A549 (cell line): ENCODE data around the gene CCNQ. TPM values are rescaled to one million over a fixed set of nuclear protein-coding genes. Genes with fewer than 3 reads are reported as not detected.

Source experiments
- ATAC-seq, 2 experiments: fragments of 200-7000 bp in 1 of 2; fragments of >200 bp in 1 of 2; cut with Nextera tagmentation in 1 of 2; cut with Tn5 transposase in 1 of 2; 3 replicates each; pipeline versions ENCODE4 v1.8.0 to v1.9.1; 2018 to 2020; ENCODE audit warnings: mild to moderate bottlenecking in 1 of 2, moderate library complexity in 1 of 2
- CTCF ChIA-PET: fragments of 300-600 bp; sonication (Branson Sonifier 250); formaldehyde crosslinking; extraction: SDS; loops from one replicate; lab custom pipeline; 2021; ENCODE audit warnings: antibody characterized with exemption, inconsistent platforms; lab: Yijun Ruan, JAX
- POLR2A ChIA-PET: fragments of 350-600 bp; formaldehyde crosslinking; extraction: SDS; loops from one replicate; lab custom pipeline; 2021; ENCODE audit warnings: antibody characterized with exemption, inconsistent platforms; lab: Yijun Ruan, JAX
- DNase-seq, 2 experiments: peaks; one replicate each; pipeline versions ENCODE4 v3.0.0 to v3.0.0-alpha.2; 2011 to 2016; ENCODE audit warnings: low read depth in 1 of 2, low spot score in 1 of 2
- FAIRE-seq: peaks from 2 replicates; lab custom pipeline; 2011; peaks lifted over from hg19 to GRCh38; lab: Jason Lieb, UNC
- H3K27ac ChIP-seq, 2 experiments: fragments of >200 bp; sonication (Bioruptor Twin); formaldehyde crosslinking; 3 replicates each; pipeline ENCODE4 v1.5.1; 2016 to 2017
- H3K4me1 ChIP-seq: fragments of >200 bp; sonication (Bioruptor Twin); formaldehyde crosslinking; 3 replicates; pipeline ENCODE4 v1.6.1; 2016
- H3K4me2 ChIP-seq: fragments of >200 bp; sonication (Bioruptor Twin); formaldehyde crosslinking; 3 replicates; pipeline ENCODE4 v1.6.1; 2016
- H3K4me3 ChIP-seq: fragments of >200 bp; sonication (Bioruptor Twin); formaldehyde crosslinking; 3 replicates; pipeline ENCODE4 v1.5.1; 2016
- H3K9me3 ChIP-seq: fragments of >200 bp; sonication (Bioruptor Twin); formaldehyde crosslinking; 3 replicates; pipeline ENCODE4 v1.6.1; 2016
- BHLHE40 ChIP-seq: IDR thresholded peaks from 2 replicates; pipeline ENCODE4 v1.6.1; 2012; ENCODE audit warnings: low read depth, low read length, inconsistent platforms
- CEBPB ChIP-seq, 2 experiments: fragments of >200 bp in 1 of 2; sonication (Bioruptor Twin) in 1 of 2; formaldehyde crosslinking in 1 of 2; IDR thresholded peaks; 2 replicates each; pipeline ENCODE4 v1.6.1; 2012 to 2016
- EP300 ChIP-seq, 2 experiments: fragments of >200 bp; sonication (Bioruptor Twin); formaldehyde crosslinking; IDR thresholded peaks; 2 replicates in 1 of 2; 3 replicates in 1 of 2; pipeline ENCODE4 v1.6.1; 2016 to 2017
- FOSB ChIP-seq: fragments of 250-450 bp; sonication (Bioruptor Pico); IDR thresholded peaks from 2 replicates; pipeline ENCODE4 v1.5.0; 2020; ENCODE audit warnings: mild to moderate bottlenecking, moderate library complexity
- FOSL2 ChIP-seq, 2 experiments: fragments of 450-650 bp in 1 of 2; fragments of >200 bp in 1 of 2; sonication (Bioruptor Twin) in 1 of 2; formaldehyde crosslinking; IDR thresholded peaks; 2 replicates each; pipeline versions ENCODE4 v1.5.0 to v1.6.1; 2016 to 2020; ENCODE audit warnings: mild to moderate bottlenecking in 1 of 2, moderate library complexity in 1 of 2
- HOXA7 ChIP-seq: fragments of 250-450 bp; sonication (Bioruptor Pico); IDR thresholded peaks from 2 replicates; pipeline ENCODE4 v1.5.0; 2020; ENCODE audit warnings: mild to moderate bottlenecking, moderate library complexity
- JUNB ChIP-seq: fragments of >200 bp; sonication (Bioruptor Twin); formaldehyde crosslinking; IDR thresholded peaks from 2 replicates; pipeline ENCODE4 v1.6.1; 2016
- KDM1A ChIP-seq: fragments of 200-600 bp; sonication (generic); IDR thresholded peaks from 2 replicates; pipeline ENCODE4 v1.6.1; 2016; ENCODE audit warnings: low read depth, mild to moderate bottlenecking
- KDM5A ChIP-seq: fragments of 200-600 bp; sonication (generic); IDR thresholded peaks from 2 replicates; pipeline ENCODE4 v1.6.1; 2016; ENCODE audit warnings: antibody characterized with exemption, mild to moderate bottlenecking
- MAZ ChIP-seq: fragments of 150-350 bp; IDR thresholded peaks from 2 replicates; pipeline ENCODE4 v1.6.1; 2014; ENCODE audit warnings: antibody characterized with exemption, low read depth, low read length, borderline replicate concordance
- MYC ChIP-seq: IDR thresholded peaks from 2 replicates; pipeline ENCODE4 v1.6.1; 2012; ENCODE audit warnings: mild to moderate bottlenecking, inconsistent platforms, low read length, improper control_type of control experiment, borderline replicate concordance
- NFE2L2 ChIP-seq: fragments of 150-350 bp; conservative IDR thresholded peaks from 2 replicates; pipeline ENCODE4 v1.6.1; 2014; ENCODE audit warnings: low read length
- NPAS2 ChIP-seq: fragments of 250-450 bp; sonication (Bioruptor Pico); IDR thresholded peaks from 2 replicates; pipeline ENCODE4 v1.8.0; 2022; ENCODE audit warnings: mild to moderate bottlenecking, moderate library complexity, borderline replicate concordance
- NR3C1 ChIP-seq: fragments of >200 bp; sonication (Bioruptor Twin); formaldehyde crosslinking; IDR thresholded peaks from 3 replicates; pipeline ENCODE4 v1.6.1; 2017
- PHF8 ChIP-seq: fragments of 200-600 bp; sonication (generic); IDR thresholded peaks from 2 replicates; pipeline ENCODE4 v1.6.1; 2016; ENCODE audit warnings: low read depth, mild to moderate bottlenecking, antibody characterized with exemption, moderate library complexity, borderline replicate concordance
- POLR2A ChIP-seq: IDR thresholded peaks from 2 replicates; pipeline ENCODE4 v1.6.1; 2012; ENCODE audit warnings: mild to moderate bottlenecking, low read length
- POLR2AphosphoS2 ChIP-seq: conservative IDR thresholded peaks from 2 replicates; pipeline ENCODE4 v1.6.1; 2012; ENCODE audit warnings: low read length, improper control_type of control experiment, inconsistent platforms
- RAD21 ChIP-seq, 2 experiments: fragments of >200 bp in 1 of 2; sonication (Bioruptor Twin) in 1 of 2; formaldehyde crosslinking in 1 of 2; IDR thresholded peaks in 1 of 2; conservative IDR thresholded peaks in 1 of 2; 2 replicates in 1 of 2; 3 replicates in 1 of 2; pipeline ENCODE4 v1.6.1; 2012 to 2018; ENCODE audit warnings: inconsistent platforms in 1 of 2
- RCOR1 ChIP-seq: fragments of 150-350 bp; IDR thresholded peaks from 2 replicates; pipeline ENCODE4 v1.6.1; 2014; ENCODE audit warnings: antibody characterized with exemption, low read length, low read depth
- ZFP36 ChIP-seq: fragments of 450-650 bp; IDR thresholded peaks from 2 replicates; pipeline ENCODE4 v1.6.1; 2014; ENCODE audit warnings: borderline replicate concordance; ENCODE audit not compliant: partially characterized antibody
- ZSCAN20 ChIP-seq: fragments of 250-450 bp; sonication (Bioruptor Pico); IDR thresholded peaks from 2 replicates; pipeline ENCODE4 v1.8.0; 2022; ENCODE audit warnings: mild to moderate bottlenecking, moderate library complexity
- WGBS: methylation state at CpG from one replicate; pipeline ENCODE4 v1.1.6; 2017; ENCODE audit errors: missing lambda C conversion rate; 5-methylcytosine and 5-hydroxymethylcytosine counted together
- polyA plus RNA-seq, 4 experiments: library from polyadenylated mRNA; depleted of rRNA in 3 of 4; stranded (reverse); fragments of >200 nt; fragmentation: RNase III in 1 of 4; extraction: RNeasy Plus Mini Kit Qiagen cat#74134 plus additional on column Dnase treatment in 1 of 4; gene quantifications; 2 replicates in 3 of 4; 3 replicates in 1 of 4; pipeline ENCODE4 v1.2.3, GENCODE V29; 2011 to 2017
- TF ChIP-seq, protein P1 (sequence below): IDR thresholded peaks from 2 replicates; pipeline ENCODE4 v1.6.1; 2012
- TF ChIP-seq, protein P2 (sequence below): IDR thresholded peaks from 2 replicates; pipeline ENCODE4 v1.6.1; 2012
- TF ChIP-seq, protein P3 (sequence below): IDR thresholded peaks from 2 replicates; pipeline ENCODE4 v1.6.1; 2012; ENCODE audit warnings: low read depth, borderline replicate concordance

Gene CCNQ
- polyA plus RNA-seq, 2 of the 4 experiments (the other 2 are of a cell fraction), result 25.6 to 32.0 TPM

DNA sequence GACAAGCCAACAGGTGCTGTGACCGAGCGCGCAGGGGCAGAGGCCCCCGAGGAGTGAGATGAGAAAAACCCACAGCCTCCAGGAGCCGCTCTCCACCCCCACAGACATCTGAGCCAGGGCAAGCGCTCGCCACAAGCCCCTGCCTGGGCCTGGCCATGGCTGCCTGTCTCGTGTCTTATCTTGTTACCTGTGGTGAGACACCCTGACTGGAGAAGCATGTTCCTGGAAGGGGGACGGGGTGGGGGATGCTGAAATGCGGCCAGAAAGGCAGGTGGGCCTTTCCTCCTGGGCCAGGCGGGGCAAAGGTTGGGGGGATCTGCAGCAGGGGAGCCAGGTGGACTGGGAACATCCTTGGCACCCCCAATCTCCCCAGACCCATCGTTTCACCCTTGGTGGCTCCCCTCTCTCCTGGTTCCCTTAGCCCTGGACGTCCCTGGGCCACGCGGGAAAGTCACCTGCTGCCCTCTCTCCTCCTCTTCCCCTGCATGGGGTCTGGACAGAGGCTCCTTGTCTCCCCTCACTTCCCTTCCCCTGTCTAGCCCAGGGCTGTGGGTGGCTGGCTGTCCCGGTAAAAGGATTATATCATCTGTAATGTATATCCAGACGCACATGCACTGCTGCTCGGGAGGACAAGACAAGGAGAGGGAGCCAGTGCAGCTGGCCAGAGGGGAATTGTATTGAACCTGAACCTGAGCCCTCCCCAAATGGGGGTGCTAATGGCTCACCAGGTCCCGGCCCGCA, 39.7 kb upstream of the CCNQ start:
- ChIA-PET POLR2A (no interaction called here), CTCF (interaction anchor here (3.1 kb wide), 1 partner anchor 24 kb away, joined by 17 read pairs; no protein-coding TSS in a partner anchor)
- 73% methylated on average over 13 of the region's 20 CpGs for WGBS
- Histone ChIP-seq H3K4me2 (no peak overlapping the region), H3K4me1 (peaks cover 18% of the 10 kb centered on the region; the same call in 2 of the 3 replicates), H3K4me3 (no peak overlapping the region), H3K27ac (no peak overlapping the region), H3K9me3 (no peaks in the 10 kb centered on the region)
- TF ChIP-seq JUNB, result no peak
- no peak for TF ChIP-seq HOXA7
- no peak for TF ChIP-seq NFE2L2
- TF ChIP-seq, protein P1, sequence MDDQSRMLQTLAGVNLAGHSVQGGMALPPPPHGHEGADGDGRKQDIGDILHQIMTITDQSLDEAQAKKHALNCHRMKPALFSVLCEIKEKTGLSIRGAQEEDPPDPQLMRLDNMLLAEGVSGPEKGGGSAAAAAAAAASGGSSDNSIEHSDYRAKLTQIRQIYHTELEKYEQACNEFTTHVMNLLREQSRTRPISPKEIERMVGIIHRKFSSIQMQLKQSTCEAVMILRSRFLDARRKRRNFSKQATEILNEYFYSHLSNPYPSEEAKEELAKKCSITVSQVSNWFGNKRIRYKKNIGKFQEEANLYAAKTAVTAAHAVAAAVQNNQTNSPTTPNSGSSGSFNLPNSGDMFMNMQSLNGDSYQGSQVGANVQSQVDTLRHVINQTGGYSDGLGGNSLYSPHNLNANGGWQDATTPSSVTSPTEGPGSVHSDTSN, result no peak
- no peak for DNase-seq
- no peak for ATAC-seq
- no peak for FAIRE-seq

DNA sequence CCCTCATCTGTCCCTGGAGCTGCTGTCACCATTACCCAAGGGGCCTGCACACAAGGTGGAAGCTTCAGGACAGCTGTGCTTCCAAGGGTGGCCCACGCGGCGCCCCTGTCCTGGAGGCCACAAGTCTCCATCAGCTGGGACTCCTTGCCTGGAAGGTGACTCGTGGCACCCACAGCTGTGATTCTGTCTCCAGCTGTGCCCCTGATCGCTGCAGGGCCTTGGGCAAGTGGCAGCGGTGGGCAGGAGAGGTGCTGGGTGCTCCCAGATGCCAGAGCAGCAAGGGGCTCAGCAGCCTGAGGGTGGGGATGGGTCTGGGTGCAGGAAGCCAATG, 39.1 kb upstream of the CCNQ start:
- FAIRE-seq, result no peak
- no peak for DNase-seq
- H3K4me2 ChIP-seq, result no peak overlapping the region
- ChIA-PET POLR2A (no interaction called here), CTCF (interaction anchor here (2.3 to 3.1 kb wide), 2 partner anchors 25 to 32 kb away, joined by 17 read pairs; no protein-coding TSS in a partner anchor)
- WGBS, result no CpG with 5 or more reads among the region's 6 CpGs
- no peak for TF ChIP-seq RCOR1
- TF ChIP-seq PHF8, result no peak
- no peak for TF ChIP-seq ZSCAN20 (CRISPR knock-in tag)
- TF ChIP-seq MYC, result no peak
- no peak for TF ChIP-seq EP300 (IDR thresholded peaks at IDR 0.05)
- TF ChIP-seq NR3C1, result no peak
- no peak overlapping the region for H3K27ac ChIP-seq
- H3K4me3 ChIP-seq, result no peak overlapping the region
- H3K4me1 ChIP-seq, result peaks cover 13% of the 10 kb centered on the region; the same call in 2 of the 3 replicates
- ATAC-seq, result no peak
- no peaks in the 10 kb centered on the region for H3K9me3 ChIP-seq

DNA sequence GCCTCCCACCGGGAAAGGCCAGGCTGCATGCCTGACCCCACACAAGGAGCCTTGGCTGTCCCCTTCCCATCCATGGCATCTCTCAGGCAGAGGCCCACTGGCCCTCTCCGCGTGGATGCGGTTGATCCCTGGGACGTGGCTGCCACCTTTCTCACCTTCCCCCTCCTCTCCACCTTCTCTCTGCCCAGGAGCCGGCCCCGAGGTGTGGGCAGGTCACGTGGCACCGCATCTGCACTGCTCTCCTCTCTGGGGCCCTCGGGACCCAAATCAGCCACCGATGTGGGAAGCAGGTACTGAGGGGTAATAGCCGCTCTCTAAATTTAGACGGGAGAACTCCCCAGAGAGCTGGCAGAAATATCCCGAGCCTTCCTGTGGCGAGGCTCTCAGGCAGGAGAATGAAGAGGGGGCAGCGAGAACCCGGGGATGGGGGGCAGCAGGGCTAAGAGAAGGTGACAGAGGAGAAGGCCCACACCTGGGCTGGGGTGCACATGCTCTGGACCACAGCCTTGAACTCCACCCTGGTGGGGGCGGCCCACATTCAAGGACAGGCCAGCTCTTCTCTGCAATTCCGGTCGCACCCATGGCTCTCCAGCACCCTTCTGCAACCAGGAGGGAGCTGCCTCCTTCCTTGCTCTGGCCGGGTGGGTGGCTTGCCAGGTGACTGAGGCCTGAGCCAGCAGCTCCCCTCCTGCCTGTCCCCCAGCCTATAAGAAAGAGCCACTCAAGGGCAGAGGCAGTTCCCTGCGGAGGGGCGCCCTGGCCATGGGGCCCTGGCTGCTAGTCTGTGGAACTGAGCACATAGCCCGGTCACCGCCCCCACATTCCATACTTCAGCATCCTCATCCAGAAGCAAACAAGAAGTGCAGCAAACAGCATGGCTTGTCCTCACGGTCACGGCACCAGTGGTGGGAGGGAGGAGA, 38.4 kb upstream of the CCNQ start:
- FAIRE-seq (no peak), ATAC-seq (no peak), DNase-seq (no peak)
- H3K27ac ChIP-seq, result no peak overlapping the region
- no peak overlapping the region for H3K4me2 ChIP-seq
- ChIA-PET CTCF (interaction anchor here (0.8 to 3.2 kb wide), 16 partner anchors 8 to 83 kb away, joined by 3 to 33 read pairs (median 6); partner anchors contain the start of gene DUSP9), POLR2A (no interaction called here)
- H3K4me1 ChIP-seq, result peaks cover 7% of the 10 kb centered on the region; the same call in 2 of the 3 replicates
- H3K4me3 ChIP-seq, result no peak overlapping the region
- TF ChIP-seq, protein P2, sequence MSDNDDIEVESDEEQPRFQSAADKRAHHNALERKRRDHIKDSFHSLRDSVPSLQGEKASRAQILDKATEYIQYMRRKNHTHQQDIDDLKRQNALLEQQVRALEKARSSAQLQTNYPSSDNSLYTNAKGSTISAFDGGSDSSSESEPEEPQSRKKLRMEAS, result no peak
- TF ChIP-seq EP300 (IDR thresholded peaks at IDR 0.05) (no peak), BHLHE40 (no peak), CEBPB (IDR thresholded peaks at IDR 0.05) (no peak), FOSL2 (IDR thresholded peaks at IDR 0.05) (no peak), FOSL2 (CRISPR knock-in tag; IDR thresholded peaks at IDR 0.05) (no peak), RAD21 (conservative IDR thresholded peaks at IDR 0.05 in 1 of 2, IDR thresholded peaks at IDR 0.05 in 1 of 2) (no peak)
- 87% methylated on average over 11 of the region's 27 CpGs for WGBS
- H3K9me3 ChIP-seq, result no peaks in the 10 kb centered on the region

DNA sequence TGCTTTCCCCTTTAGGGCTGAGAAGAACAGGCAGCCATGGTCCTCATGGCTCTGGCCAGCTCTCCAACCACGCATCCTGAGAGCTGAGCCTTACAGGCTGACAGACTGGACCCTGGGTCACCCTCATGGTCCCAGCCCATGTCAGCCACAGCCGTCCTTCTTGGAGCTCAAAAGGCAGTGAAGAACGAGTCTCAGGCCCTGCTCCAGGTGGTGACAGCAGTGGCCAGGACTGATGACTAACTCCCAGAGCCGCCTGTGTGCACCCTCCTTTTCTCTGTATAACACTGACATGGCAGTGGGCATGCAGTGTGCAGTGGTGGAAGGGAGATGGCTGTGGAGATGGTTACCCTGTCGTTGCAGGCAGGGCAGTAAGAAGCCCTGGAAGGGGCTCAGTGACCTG, 37.8 kb upstream of the CCNQ start:
- ATAC-seq (peak in 1 of 2 experiments; percentile 12; a peak in 2 of 6 replicates), FAIRE-seq (no peak), DNase-seq (no peak)
- WGBS, result 48% methylated on average over 4 of the region's 5 CpGs
- no peak overlapping the region for H3K4me2 ChIP-seq
- no peaks in the 10 kb centered on the region for H3K9me3 ChIP-seq
- TF ChIP-seq KDM1A (no peak), CEBPB (IDR thresholded peaks at IDR 0.05) (no peak), NPAS2 (CRISPR knock-in tag) (no peak), HOXA7 (no peak), BHLHE40 (no peak), MAZ (no peak), KDM5A (no peak), ZSCAN20 (CRISPR knock-in tag) (no peak), POLR2A (no peak), JUNB (no peak), ZFP36 (no peak), FOSB (CRISPR knock-in tag) (no peak), POLR2AphosphoS2 (no peak)
- TF ChIP-seq, protein P3, sequence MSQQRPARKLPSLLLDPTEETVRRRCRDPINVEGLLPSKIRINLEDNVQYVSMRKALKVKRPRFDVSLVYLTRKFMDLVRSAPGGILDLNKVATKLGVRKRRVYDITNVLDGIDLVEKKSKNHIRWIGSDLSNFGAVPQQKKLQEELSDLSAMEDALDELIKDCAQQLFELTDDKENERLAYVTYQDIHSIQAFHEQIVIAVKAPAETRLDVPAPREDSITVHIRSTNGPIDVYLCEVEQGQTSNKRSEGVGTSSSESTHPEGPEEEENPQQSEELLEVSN, result no peak
- TF ChIP-seq, protein P1, result no peak
- peaks cover 2% of the 10 kb centered on the region; the same call in 2 of the 3 replicates for H3K4me1 ChIP-seq
- ChIA-PET POLR2A (no interaction called here), CTCF (interaction anchor here (0.8 to 3.2 kb wide), 19 partner anchors 9 to 83 kb away, joined by 3 to 33 read pairs (median 6); partner anchors contain the start of genes DUSP9 and SLC6A8)
- H3K27ac ChIP-seq, result no peak overlapping the region
- no peak overlapping the region for H3K4me3 ChIP-seq
